GM18511 (cell line): ENCODE results near the gene POTEH.
"Not testable (repeated sequence)": the region's sequence is repeated elsewhere in the genome, so short reads cannot be mapped to it uniquely, and the experiment has no call there.

Experiments
- ATAC-seq: cut with Tn5 transposase; IDR thresholded peaks from one replicate; pipeline ENCODE4 v1.9.1; 2021; ENCODE audit warnings: mild to moderate bottlenecking, moderate library complexity; ENCODE audit not compliant: unreplicated experiment

The POTEH gene

GRCh38 chr22:15689749-15690125 is at the start of gene POTEH:
POTEH (plus strand) TSS chr22:15690026; CDS start chr22:15690078, 52 bp downstream.
- not testable (repeated sequence) for ATAC-seq

- not testable (repeated sequence) for ATAC-seq
Observed at GRCh38 chr22:15642288-15642861, 47.5 kb upstream of the POTEH start.

- not testable (repeated sequence) for ATAC-seq
Observed at GRCh38 chr22:15651954-15652353, 37.9 kb upstream of the POTEH start.

GRCh38 chr22:15652738-15653137 is 37.1 kb upstream of the POTEH start:
- not testable (repeated sequence) for ATAC-seq

GRCh38 chr22:15653241-15653640 is 36.6 kb upstream of the POTEH start:
- ATAC-seq, result not testable (repeated sequence)

GRCh38 chr22:15661102-15661501 is 28.7 kb upstream of the POTEH start:
- not testable (repeated sequence) for ATAC-seq

- not testable (repeated sequence) for ATAC-seq
Observed at GRCh38 chr22:15664682-15665081, 25.1 kb upstream of the POTEH start.

- not testable (repeated sequence) for ATAC-seq
Observed at GRCh38 chr22:15665478-15665877, 24.3 kb upstream of the POTEH start.

- ATAC-seq, result not testable (repeated sequence)
Observed at GRCh38 chr22:15669430-15669829, 20.4 kb upstream of the POTEH start.

GRCh38 chr22:15679702-15680101 is 10.1 kb upstream of the POTEH start:
- ATAC-seq, result not testable (repeated sequence)

- ATAC-seq, result peak; percentile 36
Observed at GRCh38 chr22:15684115-15684514, 5.7 kb upstream of the POTEH start.

- peak; percentile 81 for ATAC-seq
Observed at GRCh38 chr22:15684695-15685094, 5.1 kb upstream of the POTEH start.

GRCh38 chr22:15685641-15686040 is 4.2 kb upstream of the POTEH start:
- ATAC-seq, result not testable (repeated sequence)

GRCh38 chr22:15687086-15687485 is 2.7 kb upstream of the POTEH start:
- not testable (repeated sequence) for ATAC-seq

- not testable (repeated sequence) for ATAC-seq
Observed at GRCh38 chr22:15687676-15688075, 2.1 kb upstream of the POTEH start.

- ATAC-seq, result not testable (repeated sequence)
Observed at GRCh38 chr22:15688090-15688489, 1.7 kb upstream of the POTEH start.

- not testable (repeated sequence) for ATAC-seq
Observed at GRCh38 chr22:15689012-15689748, 646 bp upstream of the POTEH start.

- not testable (repeated sequence) for ATAC-seq
Observed at GRCh38 chr22:15713600-15713999, 23.8 kb downstream of the POTEH start.

- not testable (repeated sequence) for ATAC-seq
Observed at GRCh38 chr22:15714125-15714524, 24.3 kb downstream of the POTEH start.

GRCh38 chr22:15721884-15722283 is 32.1 kb downstream of the POTEH start:
- not testable (repeated sequence) for ATAC-seq

GRCh38 chr22:15729209-15729917 is 39.5 kb downstream of the POTEH start:
- ATAC-seq, result not testable (repeated sequence)

- ATAC-seq, result not testable (repeated sequence)
Observed at GRCh38 chr22:15731023-15731422, 41.2 kb downstream of the POTEH start.
